Measurements from ENCODE around the gene CPA3.

CPA3 gene

DNA sequence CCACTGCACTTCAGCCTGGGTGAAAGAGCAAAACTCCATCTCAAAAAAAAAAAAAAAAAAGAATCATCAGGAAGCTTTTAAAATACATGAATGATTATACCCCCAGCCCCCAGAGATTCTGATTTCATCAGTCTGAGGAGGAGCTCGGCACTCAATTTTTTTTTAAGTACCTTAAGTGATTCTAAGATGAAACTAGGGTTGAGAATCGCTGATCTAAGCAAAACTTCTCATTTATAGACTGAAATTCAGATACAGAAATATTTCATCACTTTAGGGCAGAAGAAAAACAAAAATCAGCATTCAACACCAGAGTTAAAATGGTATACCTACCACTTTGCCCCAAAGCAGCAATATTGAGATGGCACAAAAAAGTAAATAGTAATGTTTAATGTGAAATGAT lies 24.7 kb downstream of the CPA3 start:
- H3K4me3 ChIP-seq (ENCODE audit: low read depth, low read length) = no peak overlapping the region
- TF ChIP-seq, protein P1, sequence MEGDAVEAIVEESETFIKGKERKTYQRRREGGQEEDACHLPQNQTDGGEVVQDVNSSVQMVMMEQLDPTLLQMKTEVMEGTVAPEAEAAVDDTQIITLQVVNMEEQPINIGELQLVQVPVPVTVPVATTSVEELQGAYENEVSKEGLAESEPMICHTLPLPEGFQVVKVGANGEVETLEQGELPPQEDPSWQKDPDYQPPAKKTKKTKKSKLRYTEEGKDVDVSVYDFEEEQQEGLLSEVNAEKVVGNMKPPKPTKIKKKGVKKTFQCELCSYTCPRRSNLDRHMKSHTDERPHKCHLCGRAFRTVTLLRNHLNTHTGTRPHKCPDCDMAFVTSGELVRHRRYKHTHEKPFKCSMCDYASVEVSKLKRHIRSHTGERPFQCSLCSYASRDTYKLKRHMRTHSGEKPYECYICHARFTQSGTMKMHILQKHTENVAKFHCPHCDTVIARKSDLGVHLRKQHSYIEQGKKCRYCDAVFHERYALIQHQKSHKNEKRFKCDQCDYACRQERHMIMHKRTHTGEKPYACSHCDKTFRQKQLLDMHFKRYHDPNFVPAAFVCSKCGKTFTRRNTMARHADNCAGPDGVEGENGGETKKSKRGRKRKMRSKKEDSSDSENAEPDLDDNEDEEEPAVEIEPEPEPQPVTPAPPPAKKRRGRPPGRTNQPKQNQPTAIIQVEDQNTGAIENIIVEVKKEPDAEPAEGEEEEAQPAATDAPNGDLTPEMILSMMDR (IDR thresholded peaks at IDR 0.05; ENCODE audit: borderline replicate concordance, insufficient read depth, low read depth, low read length) = no peak

DNA sequence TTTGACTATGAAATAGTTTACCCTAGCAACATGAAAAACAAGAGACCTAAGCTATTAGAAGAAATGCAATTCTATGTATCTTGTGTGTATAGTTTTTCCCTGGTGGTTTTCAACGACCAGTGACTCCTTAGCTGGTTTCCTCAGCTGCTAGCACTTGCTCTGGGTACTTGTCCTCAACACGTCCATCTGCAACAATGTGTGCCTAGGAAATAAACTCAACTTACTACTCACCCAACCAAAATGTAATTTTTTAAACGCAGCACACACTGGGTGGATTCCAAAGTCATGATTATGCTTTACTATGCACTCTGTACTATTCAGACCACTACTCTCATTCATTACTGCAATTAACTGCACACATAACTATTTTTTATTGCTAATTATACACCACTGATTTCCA lies 31.0 kb downstream of the CPA3 start:
- TF ChIP-seq, protein P1 (IDR thresholded peaks at IDR 0.05; ENCODE audit: borderline replicate concordance, insufficient read depth, low read depth, low read length) = no peak
- no peak overlapping the region for H3K4me3 ChIP-seq (ENCODE audit: low read depth, low read length)

DNA sequence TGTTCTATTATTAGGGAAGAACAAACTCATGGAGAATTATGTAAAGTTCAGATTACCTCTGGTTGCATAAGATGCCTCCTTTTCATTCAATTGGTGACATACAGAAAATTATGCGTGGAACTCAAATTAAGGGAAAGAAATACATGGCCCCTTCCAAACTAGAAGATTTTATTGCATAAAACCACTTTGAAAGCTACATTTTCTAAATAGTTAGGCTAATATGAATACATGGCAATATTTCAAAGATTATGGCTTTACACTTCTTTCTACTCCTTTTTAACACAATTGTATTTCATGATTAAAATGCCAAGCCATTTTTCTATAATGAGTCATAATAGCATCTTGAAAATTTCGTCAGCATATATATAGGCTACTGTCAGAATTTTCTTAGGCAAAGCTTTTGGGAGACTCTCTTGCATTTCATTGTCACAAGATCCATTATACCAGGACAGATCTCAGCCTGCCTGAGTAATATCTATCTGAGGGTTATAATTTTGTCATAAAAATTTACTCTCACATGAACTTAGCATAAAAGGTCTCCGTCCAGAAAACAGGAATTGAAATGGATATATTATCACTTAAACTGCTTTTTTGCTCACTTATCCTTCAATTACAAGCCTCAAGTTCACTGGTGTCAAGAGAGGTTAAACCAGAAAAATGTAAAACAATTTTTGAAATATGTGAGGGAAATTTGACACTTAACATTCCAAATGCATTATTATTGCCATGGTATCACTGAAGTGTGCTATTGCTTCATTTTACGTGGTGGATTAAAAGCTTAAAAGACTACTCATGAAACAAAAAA lies 37.1 kb downstream of the CPA3 start:
- TF ChIP-seq, protein P1 (IDR thresholded peaks at IDR 0.05; ENCODE audit: borderline replicate concordance, insufficient read depth, low read depth, low read length) = no peak
- no peak overlapping the region for H3K4me3 ChIP-seq (ENCODE audit: low read depth, low read length)

DNA sequence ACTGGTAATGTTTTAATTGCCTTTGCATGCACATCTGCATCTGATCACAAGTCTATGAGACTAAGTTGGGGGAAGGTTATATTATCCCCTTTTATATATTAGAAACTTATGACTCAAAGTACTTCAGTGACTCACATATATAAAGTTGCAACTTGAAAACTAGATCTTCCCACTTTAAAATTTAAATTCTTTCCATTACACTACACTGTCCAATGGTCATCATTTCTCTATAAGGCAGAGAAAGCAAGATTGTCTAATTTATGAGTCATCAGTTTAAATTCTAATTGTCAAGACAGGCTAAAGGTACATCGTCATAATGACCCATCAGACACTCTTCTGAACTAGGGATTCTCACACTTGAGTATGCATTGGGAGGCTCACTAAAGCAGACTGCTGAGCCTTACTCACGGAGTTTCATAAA lies 37.9 kb downstream of the CPA3 start:
- TF ChIP-seq, protein P1 (IDR thresholded peaks at IDR 0.05; ENCODE audit: borderline replicate concordance, insufficient read depth, low read depth, low read length) = no peak
- H3K4me3 ChIP-seq (ENCODE audit: low read depth, low read length) = no peak overlapping the region

DNA sequence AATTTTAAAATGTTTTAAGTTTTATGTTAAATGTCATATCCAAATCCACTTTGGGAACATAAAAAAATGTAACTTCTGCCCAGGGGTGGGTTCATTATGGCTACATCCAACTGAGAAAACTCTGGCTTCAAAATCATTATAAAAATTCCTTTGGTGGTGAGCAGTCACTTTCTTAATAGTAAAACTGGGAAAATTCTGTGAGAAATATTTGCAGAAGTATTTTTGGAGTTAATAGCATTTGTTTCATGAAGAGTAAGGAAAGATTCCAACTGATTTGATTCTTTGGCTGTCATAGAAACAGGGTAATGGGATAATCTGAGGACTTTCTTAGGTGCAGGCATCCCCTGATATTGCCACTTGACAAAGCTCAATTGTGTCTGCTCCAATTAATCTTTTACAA lies 38.8 kb downstream of the CPA3 start:
- no peak overlapping the region for H3K4me3 ChIP-seq (ENCODE audit: low read depth, low read length)
- TF ChIP-seq, protein P1 (IDR thresholded peaks at IDR 0.05; ENCODE audit: borderline replicate concordance, insufficient read depth, low read depth, low read length) = no peak

DNA sequence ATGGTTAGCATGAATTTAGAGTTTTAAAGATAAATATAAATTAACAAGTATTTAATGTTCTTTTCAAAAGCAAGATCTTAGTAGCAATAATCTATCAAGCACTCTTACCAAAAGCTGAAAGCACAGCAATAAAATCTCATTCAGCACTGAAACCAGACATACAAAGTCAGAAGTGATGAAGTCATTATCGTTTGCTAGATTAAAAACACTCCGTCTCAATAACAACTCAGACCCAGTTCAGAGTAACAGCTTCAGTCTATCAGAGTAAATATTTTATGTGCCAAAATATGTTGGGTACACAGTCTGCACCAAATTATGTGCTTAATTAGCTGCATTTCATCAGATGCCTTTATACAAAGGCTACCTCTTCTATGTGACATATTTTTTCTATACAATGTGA lies 41.6 kb downstream of the CPA3 start:
- no peak overlapping the region for H3K4me3 ChIP-seq (ENCODE audit: low read depth, low read length)
- TF ChIP-seq, protein P1 (IDR thresholded peaks at IDR 0.05; ENCODE audit: borderline replicate concordance, insufficient read depth, low read depth, low read length) = no peak

DNA sequence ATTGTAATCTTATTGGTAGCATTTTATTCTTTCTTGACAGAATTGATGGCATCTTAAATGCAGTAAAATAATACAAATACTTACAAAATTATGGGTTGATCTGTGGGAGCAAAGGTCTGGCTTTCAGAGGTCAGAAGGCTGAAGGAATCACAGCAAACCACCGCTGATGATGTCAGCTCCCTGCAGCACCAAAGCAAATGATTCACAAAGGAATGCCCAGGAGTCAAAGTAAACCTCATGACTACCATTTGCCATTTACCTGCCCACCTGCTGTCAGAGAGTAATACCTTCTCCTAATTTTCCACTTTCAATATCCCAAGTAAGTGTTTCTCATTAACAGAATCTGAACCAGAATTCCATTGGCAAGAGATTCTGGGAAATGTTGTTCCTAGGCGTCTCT lies 46.1 kb downstream of the CPA3 start:
- TF ChIP-seq, protein P1 (IDR thresholded peaks at IDR 0.05; ENCODE audit: borderline replicate concordance, insufficient read depth, low read depth, low read length) = no peak
- H3K4me3 ChIP-seq (ENCODE audit: low read depth, low read length) = no peak overlapping the region

All from GM12875 (cell line).